SK-N-SH (cell line): ENCODE results near the gene CNPY4. TPM values are rescaled to one million over a fixed set of nuclear protein-coding genes. Genes with fewer than 3 reads are reported as not detected.
A peak's percentile ranks its signal among the peaks of the same experiment; 100 is the strongest.

Experiments
- CTCF ChIA-PET: fragments of 300-600, 350-600 bp; formaldehyde crosslinking; extraction: SDS; loops from one replicate; lab custom pipeline; 2021; lab: Yijun Ruan, JAX
- POLR2A ChIA-PET: fragments of 350-600 bp; sonication (Branson Sonifier 250); formaldehyde crosslinking; extraction: SDS; loops from one replicate; lab custom pipeline; 2020; ENCODE audit warnings: antibody characterized with exemption, inconsistent platforms; lab: Yijun Ruan, JAX
- DNase-seq: peaks from one replicate; pipeline ENCODE4 v3.0.0; 2012
- H2AFZ ChIP-seq: fragments of 200-600 bp; sonication (generic); 2 replicates; pipeline ENCODE4 v1.8.1; 2016; ENCODE audit warnings: antibody characterized with exemption, mild to moderate bottlenecking, low read depth
- H3F3A ChIP-seq: fragments of 200-600 bp; sonication (generic); replicated peaks from 2 replicates; pipeline ENCODE3; 2016; ENCODE audit warnings: antibody characterized with exemption, mild to moderate bottlenecking; ENCODE audit not compliant: insufficient read depth
- H3K27ac ChIP-seq, 2 experiments: fragments of 200-500 bp in 1 of 2; fragments of 200-600 bp in 1 of 2; sonication (Bioruptor generic) in 1 of 2; sonication (generic), shearing (Covaris generic) in 1 of 2; 2 replicates each; pipeline versions ENCODE4 v1.5.1 to v1.6.1; 2014 to 2016; ENCODE audit warnings: low read depth in 2 of 2, inconsistent platforms in 1 of 2, low read length in 1 of 2, mild to moderate bottlenecking in 1 of 2, mixed read lengths in 1 of 2
- H3K27me3 ChIP-seq: fragments of 200-600 bp; sonication (generic), shearing (Covaris generic); 2 replicates; pipeline ENCODE4 v1.6.1; 2016; ENCODE audit warnings: mixed run types; ENCODE audit not compliant: insufficient read depth
- H3K36me3 ChIP-seq, 2 experiments: fragments of 200-500 bp in 1 of 2; fragments of 200-600 bp in 1 of 2; sonication (Bioruptor generic) in 1 of 2; sonication (generic) in 1 of 2; replicated peaks in 1 of 2; 2 replicates each; pipeline versions ENCODE3 to v1.5.1; 2014 to 2016; ENCODE audit warnings: low read length in 1 of 2, mild to moderate bottlenecking in 1 of 2; ENCODE audit not compliant: insufficient read depth in 2 of 2, control insufficient read depth in 1 of 2
- H3K4me1 ChIP-seq, 2 experiments: fragments of 200-500 bp in 1 of 2; fragments of 200-600 bp in 1 of 2; sonication (Bioruptor generic) in 1 of 2; sonication (generic), shearing (Covaris generic) in 1 of 2; 2 replicates each; pipeline versions ENCODE4 v1.5.1 to v1.6.1; 2014 to 2016; ENCODE audit warnings: low read depth in 1 of 2, low read length in 1 of 2, mixed run types in 1 of 2; ENCODE audit not compliant: insufficient read depth in 2 of 2, control insufficient read depth in 1 of 2
- H3K4me2 ChIP-seq: fragments of 200-600 bp; sonication (generic), shearing (Covaris generic); 2 replicates; pipeline ENCODE4 v1.6.1; 2017; ENCODE audit warnings: mixed run types
- H3K4me3 ChIP-seq, 2 experiments: fragments of 200-500 bp in 1 of 2; fragments of 200-600 bp in 1 of 2; sonication (Bioruptor generic) in 1 of 2; sonication (generic), shearing (Covaris generic) in 1 of 2; 2 replicates each; pipeline versions ENCODE4 v1.5.1 to v1.8.1; 2014 to 2016; ENCODE audit warnings: low read depth in 2 of 2, inconsistent platforms in 1 of 2, low read length in 1 of 2, mild to moderate bottlenecking in 1 of 2, mixed read lengths in 1 of 2, moderate library complexity in 1 of 2
- H3K79me2 ChIP-seq: fragments of 200-600 bp; sonication (generic); 2 replicates; pipeline ENCODE4 v1.8.1; 2017; ENCODE audit warnings: mild to moderate bottlenecking; ENCODE audit not compliant: insufficient read depth
- H3K9ac ChIP-seq: fragments of 200-600 bp; sonication (generic); 2 replicates; pipeline ENCODE4 v1.6.1; 2017; ENCODE audit warnings: mixed run types
- H3K9me2 ChIP-seq: fragments of 200-600 bp; sonication (generic); 2 replicates; pipeline ENCODE4 v1.6.1; 2017; ENCODE audit warnings: mixed run types
- H3K9me3 ChIP-seq: fragments of 200-600 bp; sonication (generic); 2 replicates; pipeline ENCODE4 v1.6.1; 2017; ENCODE audit warnings: mixed run types, mild to moderate bottlenecking, moderate library complexity
- H4K20me1 ChIP-seq: fragments of 200-600 bp; sonication (generic); 2 replicates; pipeline ENCODE4 v1.6.1; 2017; ENCODE audit warnings: mild to moderate bottlenecking, mixed run types; ENCODE audit not compliant: insufficient read depth
- CHD2 ChIP-seq: fragments of 150-350 bp; IDR thresholded peaks from 2 replicates; pipeline ENCODE4 v1.6.1; 2018; ENCODE audit warnings: low read length; ENCODE audit not compliant: partially characterized antibody
- EZH2phosphoT487 ChIP-seq: fragments of 200-600 bp; sonication (generic); IDR thresholded peaks from 2 replicates; pipeline ENCODE4 v1.6.1; 2017; ENCODE audit warnings: low read depth, mixed run types, mild to moderate bottlenecking, antibody characterized with exemption, moderate library complexity, borderline replicate concordance
- FOSL2 ChIP-seq: IDR thresholded peaks from 2 replicates; pipeline ENCODE4 v1.4.0; 2012; ENCODE audit warnings: low read depth, mild to moderate bottlenecking, moderate library complexity, borderline replicate concordance
- FOXJ3 ChIP-seq: sonication (generic); formaldehyde crosslinking; IDR thresholded peaks from 2 replicates; pipeline ENCODE4 v1.5.1; 2020; ENCODE audit warnings: mild to moderate bottlenecking, missing genetic modification reagents
- GABPA ChIP-seq: IDR thresholded peaks from 2 replicates; pipeline ENCODE4 v1.4.0; 2012; ENCODE audit warnings: low read depth, mild to moderate bottlenecking
- MXI1 ChIP-seq: IDR thresholded peaks from 2 replicates; pipeline ENCODE4 v1.6.1; 2012; ENCODE audit warnings: mild to moderate bottlenecking, low read depth, low read length, improper control_type of control experiment
- NFIC ChIP-seq: IDR thresholded peaks from 2 replicates; pipeline ENCODE4 v1.4.0; 2012; ENCODE audit warnings: borderline replicate concordance
- POLR2AphosphoS5 ChIP-seq: IDR thresholded peaks from 2 replicates; pipeline ENCODE4 v1.6.1; 2012; ENCODE audit warnings: low read depth, low read length
- RCOR1 ChIP-seq: fragments of 150-350 bp; IDR thresholded peaks from 2 replicates; pipeline ENCODE4 v1.6.1; 2017; ENCODE audit warnings: antibody characterized with exemption, low read length
- TAF1 ChIP-seq: IDR thresholded peaks from 2 replicates; pipeline ENCODE4 v1.6.1; 2012; ENCODE audit warnings: low read depth, mild to moderate bottlenecking, low read length, moderate library complexity, borderline replicate concordance
- TCF12 ChIP-seq: IDR thresholded peaks from 2 replicates; pipeline ENCODE4 v1.4.0; 2012
- TEAD4 ChIP-seq: IDR thresholded peaks from 2 replicates; pipeline ENCODE4 v1.4.0; 2012; ENCODE audit warnings: mild to moderate bottlenecking, borderline replicate concordance; ENCODE audit not compliant: insufficient read depth
- YY1 ChIP-seq: IDR thresholded peaks from 2 replicates; pipeline ENCODE4 v1.4.0; 2012; ENCODE audit warnings: low read depth, mild to moderate bottlenecking
- WGBS: methylation state at CpG from one replicate; pipeline ENCODE4 v1.1.6; 2017; ENCODE audit warnings: low lambda C conversion rate; 5-methylcytosine and 5-hydroxymethylcytosine counted together
- polyA plus RNA-seq, 3 experiments: library from polyadenylated mRNA; depleted of rRNA; stranded (reverse); fragments of >200 nt; gene quantifications; 2 replicates each; pipeline ENCODE4 v1.2.3, GENCODE V29; 2012
- TF ChIP-seq, protein P1 (sequence below): fragments of 150-350 bp; IDR thresholded peaks from 2 replicates; pipeline ENCODE4 v1.6.1; 2017; ENCODE audit warnings: antibody characterized with exemption, low read length, low read depth, borderline replicate concordance
- TF ChIP-seq, protein P2 (sequence below): IDR thresholded peaks from 2 replicates; pipeline ENCODE4 v1.4.0; 2012; ENCODE audit warnings: low read depth, borderline replicate concordance
- TF ChIP-seq, protein P3 (sequence below): fragments of 150-350 bp; IDR thresholded peaks from 2 replicates; pipeline ENCODE4 v1.6.1; 2016; ENCODE audit warnings: mild to moderate bottlenecking, low read depth, low read length
- TF ChIP-seq, protein P4 (sequence below): IDR thresholded peaks from 2 replicates; pipeline ENCODE4 v1.4.0; 2012; ENCODE audit warnings: low read depth, borderline replicate concordance

CNPY4 gene
- polyA plus RNA-seq, 1 of the 3 experiments (the other 2 are of a cell fraction), result 52.0 TPM

DNA sequence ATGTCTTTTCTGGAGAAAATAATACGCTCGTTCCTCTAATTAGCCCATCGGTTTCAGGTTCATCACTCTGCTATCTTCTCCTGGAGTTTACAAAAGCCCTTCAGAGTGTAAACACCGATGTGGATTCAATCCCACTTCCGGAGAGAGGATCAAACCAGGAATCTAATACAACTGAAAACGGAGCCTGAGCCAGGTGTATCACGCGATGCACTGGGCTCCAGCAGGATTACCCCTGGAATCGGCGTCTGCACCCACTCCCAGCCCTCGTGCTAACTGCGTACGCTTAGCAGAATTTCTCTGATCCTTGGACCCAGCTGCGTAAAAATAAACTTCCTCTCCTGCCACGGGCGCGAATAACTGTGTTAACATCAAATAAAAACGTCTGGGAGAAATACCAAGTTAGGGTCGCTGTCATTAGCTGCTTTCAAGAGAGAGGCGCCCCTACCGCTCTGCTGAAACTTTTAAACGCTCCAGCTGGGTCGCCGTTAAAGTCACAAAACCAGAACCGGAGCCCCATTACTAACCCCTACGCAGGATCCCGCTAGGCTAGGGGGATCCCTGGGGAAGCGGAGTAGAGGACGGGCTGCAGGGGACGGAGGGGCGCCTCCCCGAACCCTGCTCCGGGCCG is 38.4 kb upstream of the CNPY4 start:
- H3K27me3 ChIP-seq, result no peaks in the 10 kb centered on the region
- WGBS, result 1% methylated on average over 30 of the region's 34 CpGs
- H4K20me1 ChIP-seq, result peaks cover 20% of the 10 kb centered on the region; the same call in 1 of the 2 replicates
- H3K27ac ChIP-seq, result peak overlapping the region; percentile 76 to 87
- TF ChIP-seq, protein P1, sequence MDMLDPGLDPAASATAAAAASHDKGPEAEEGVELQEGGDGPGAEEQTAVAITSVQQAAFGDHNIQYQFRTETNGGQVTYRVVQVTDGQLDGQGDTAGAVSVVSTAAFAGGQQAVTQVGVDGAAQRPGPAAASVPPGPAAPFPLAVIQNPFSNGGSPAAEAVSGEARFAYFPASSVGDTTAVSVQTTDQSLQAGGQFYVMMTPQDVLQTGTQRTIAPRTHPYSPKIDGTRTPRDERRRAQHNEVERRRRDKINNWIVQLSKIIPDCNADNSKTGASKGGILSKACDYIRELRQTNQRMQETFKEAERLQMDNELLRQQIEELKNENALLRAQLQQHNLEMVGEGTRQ, result no peak
- 0 out of 2 replicates have a peak, but pooled peaks have one; percentile 6 for TF ChIP-seq FOXJ3 (CRISPR knock-in tag)
- TF ChIP-seq MXI1, result peak; percentile 55; the same call in 1 of the 2 replicates
- peak; percentile 47; the same call in 1 of the 2 replicates for TF ChIP-seq TAF1
- TF ChIP-seq CHD2, result peak; percentile 27
- peaks cover 5% of the 10 kb centered on the region for H3F3A ChIP-seq
- H3K79me2 ChIP-seq, result peaks cover 55% of the 10 kb centered on the region
- H3K4me2 ChIP-seq, result peak overlapping the region; percentile 87
- H3K9ac ChIP-seq, result peak overlapping the region; percentile 92
- peak; percentile 72 for DNase-seq
- POLR2A ChIA-PET, result interaction anchor here (0.9 to 1.4 kb wide), 3 partner anchors 21 to 87 kb away, joined by 3 to 11 read pairs (median 4); partner anchors contain the start of genes AP4M1, MCM7 and ZSCAN21
- peak overlapping the region; percentile 67 to 94 for H3K4me3 ChIP-seq
- H2AFZ ChIP-seq, result no peak overlapping the region; the same call in 1 of the 2 replicates
- H3K9me3 ChIP-seq, result no peaks in the 10 kb centered on the region
- H3K36me3 ChIP-seq, result peaks cover 24 to 44% of the 10 kb centered on the region in 2 experiments
- CTCF ChIA-PET, result interaction anchor here (0.6 to 8.5 kb wide), 16 partner anchors 9 to 163 kb away, joined by 3 to 59 read pairs (median 4); partner anchors contain the start of genes AP4M1, MCM7 and TRIM4
- H3K4me1 ChIP-seq, result peaks cover 12 to 13% of the 10 kb centered on the region in 2 experiments; a peak in 3 of 4 replicates
- H3K9me2 ChIP-seq, result no peaks in the 10 kb centered on the region

DNA sequence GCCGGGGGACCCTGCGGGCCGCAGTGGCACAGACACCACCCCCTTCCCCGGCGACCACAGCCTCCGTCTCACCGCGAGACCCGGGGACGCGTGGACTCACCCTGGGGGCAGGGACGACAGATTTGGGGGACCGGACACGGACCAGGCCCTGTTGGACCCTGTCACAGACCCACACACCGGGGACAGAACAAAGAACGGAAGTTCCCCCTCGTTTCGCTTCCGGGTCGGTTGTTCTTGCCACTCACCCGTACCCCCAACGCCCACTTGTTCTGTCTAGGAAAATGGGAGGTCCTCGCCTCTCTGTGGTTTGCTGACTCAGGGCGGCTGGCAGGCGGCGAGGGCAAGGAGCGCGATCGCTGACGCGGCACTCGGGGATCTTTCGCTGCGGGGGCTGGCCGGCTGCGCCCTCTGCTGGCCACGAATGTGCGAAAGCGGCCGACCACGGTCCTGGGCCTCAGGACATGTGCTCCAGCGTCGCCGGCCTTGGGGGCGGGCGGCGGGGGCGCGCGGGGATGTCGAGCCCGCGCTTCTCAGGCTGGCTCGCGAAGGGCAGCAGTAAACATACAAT is 37.8 kb upstream of the CNPY4 start, which contains the start of gene ZNF3:
TSS of gene ZNF3 (minus strand) at position 189 of the 568 bp plus-strand sequence. CDS start 4,366 bp downstream, outside the sequence.
- peak within 1 kb of the TSS; percentile 87 for H3K4me2 ChIP-seq
- H4K20me1 ChIP-seq, result peaks cover 20% of the 10 kb centered on the region; the same call in 1 of the 2 replicates
- WGBS, result under 1% methylated on average over 30 of the region's 55 CpGs
- H3K4me1 ChIP-seq, result peaks cover 12 to 19% of the 10 kb centered on the region in 2 experiments; a peak in 3 of 4 replicates
- CTCF ChIA-PET, result interaction anchor here (0.7 to 8.5 kb wide), 17 partner anchors 9 to 508 kb away, joined by 3 to 59 read pairs (median 5); partner anchors contain the start of genes AP4M1, LAMTOR4, MCM7 and TRIM4
- H2AFZ ChIP-seq, result peak within 1 kb of the TSS; percentile 65
- H3F3A ChIP-seq, result peaks cover 11% of the 10 kb centered on the region
- peak within 1 kb of the TSS; percentile 76 to 87 for H3K27ac ChIP-seq
- H3K9me3 ChIP-seq, result no peaks in the 10 kb centered on the region
- H3K27me3 ChIP-seq, result no peaks in the 10 kb centered on the region
- H3K9me2 ChIP-seq, result no peaks in the 10 kb centered on the region
- peaks cover 21 to 38% of the 10 kb centered on the region in 2 experiments for H3K36me3 ChIP-seq
- peak within 1 kb of the TSS; percentile 67 to 94 for H3K4me3 ChIP-seq
- peak within 1 kb of the TSS; percentile 92 for H3K9ac ChIP-seq
- peak; percentile 99 for DNase-seq
- POLR2A ChIA-PET, result interaction anchor here (0.9 to 1.4 kb wide), 3 partner anchors 20 to 88 kb away, joined by 3 to 11 read pairs (median 4); partner anchors contain the start of genes AP4M1, MCM7 and ZSCAN21
- peaks cover 49% of the 10 kb centered on the region for H3K79me2 ChIP-seq
- TF ChIP-seq POLR2AphosphoS5 (peak; percentile 97), RCOR1 (peak; percentile 78), YY1 (no peak), FOSL2 (peak; percentile 79; the same call in 1 of the 2 replicates), NFIC (peak; percentile 56; the same call in 1 of the 2 replicates), GABPA (peak; percentile 99), TCF12 (peak; percentile 60), TEAD4 (0 out of 2 replicates have a peak, but pooled peaks have one; percentile 39), EZH2phosphoT487 (no peak)
- TF ChIP-seq, protein P2, sequence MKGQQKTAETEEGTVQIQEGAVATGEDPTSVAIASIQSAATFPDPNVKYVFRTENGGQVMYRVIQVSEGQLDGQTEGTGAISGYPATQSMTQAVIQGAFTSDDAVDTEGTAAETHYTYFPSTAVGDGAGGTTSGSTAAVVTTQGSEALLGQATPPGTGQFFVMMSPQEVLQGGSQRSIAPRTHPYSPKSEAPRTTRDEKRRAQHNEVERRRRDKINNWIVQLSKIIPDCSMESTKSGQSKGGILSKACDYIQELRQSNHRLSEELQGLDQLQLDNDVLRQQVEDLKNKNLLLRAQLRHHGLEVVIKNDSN, result peak; percentile 44; the same call in 1 of the 2 replicates
- TF ChIP-seq, protein P3, sequence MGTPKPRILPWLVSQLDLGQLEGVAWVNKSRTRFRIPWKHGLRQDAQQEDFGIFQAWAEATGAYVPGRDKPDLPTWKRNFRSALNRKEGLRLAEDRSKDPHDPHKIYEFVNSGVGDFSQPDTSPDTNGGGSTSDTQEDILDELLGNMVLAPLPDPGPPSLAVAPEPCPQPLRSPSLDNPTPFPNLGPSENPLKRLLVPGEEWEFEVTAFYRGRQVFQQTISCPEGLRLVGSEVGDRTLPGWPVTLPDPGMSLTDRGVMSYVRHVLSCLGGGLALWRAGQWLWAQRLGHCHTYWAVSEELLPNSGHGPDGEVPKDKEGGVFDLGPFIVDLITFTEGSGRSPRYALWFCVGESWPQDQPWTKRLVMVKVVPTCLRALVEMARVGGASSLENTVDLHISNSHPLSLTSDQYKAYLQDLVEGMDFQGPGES, result no peak
- TF ChIP-seq, protein P4, sequence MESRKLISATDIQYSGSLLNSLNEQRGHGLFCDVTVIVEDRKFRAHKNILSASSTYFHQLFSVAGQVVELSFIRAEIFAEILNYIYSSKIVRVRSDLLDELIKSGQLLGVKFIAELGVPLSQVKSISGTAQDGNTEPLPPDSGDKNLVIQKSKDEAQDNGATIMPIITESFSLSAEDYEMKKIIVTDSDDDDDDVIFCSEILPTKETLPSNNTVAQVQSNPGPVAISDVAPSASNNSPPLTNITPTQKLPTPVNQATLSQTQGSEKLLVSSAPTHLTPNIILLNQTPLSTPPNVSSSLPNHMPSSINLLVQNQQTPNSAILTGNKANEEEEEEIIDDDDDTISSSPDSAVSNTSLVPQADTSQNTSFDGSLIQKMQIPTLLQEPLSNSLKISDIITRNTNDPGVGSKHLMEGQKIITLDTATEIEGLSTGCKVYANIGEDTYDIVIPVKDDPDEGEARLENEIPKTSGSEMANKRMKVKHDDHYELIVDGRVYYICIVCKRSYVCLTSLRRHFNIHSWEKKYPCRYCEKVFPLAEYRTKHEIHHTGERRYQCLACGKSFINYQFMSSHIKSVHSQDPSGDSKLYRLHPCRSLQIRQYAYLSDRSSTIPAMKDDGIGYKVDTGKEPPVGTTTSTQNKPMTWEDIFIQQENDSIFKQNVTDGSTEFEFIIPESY, result 0 out of 2 replicates have a peak, but pooled peaks have one; percentile 85
